GM13977 (cell line): ENCODE measurements around the gene VIPR2.
"Not testable (repeated sequence)": the region's sequence is repeated elsewhere in the genome, so short reads cannot be mapped to it uniquely, and the experiment has no call there.

Experiments
- DNase-seq: peaks from one replicate; pipeline ENCODE4 v3.0.0; 2012; ENCODE audit warnings: low spot score
- CTCF ChIP-seq: IDR thresholded peaks from 2 replicates; pipeline ENCODE4 v1.5.1; 2012; ENCODE audit warnings: mild to moderate bottlenecking, control low read depth; ENCODE audit not compliant: insufficient read depth; ENCODE audit errors: extremely low read depth, missing control alignments
- in situ Hi-C: fragments of 300-500 bp; cut with MboI; formaldehyde crosslinking; loops from one replicate; pipeline ENCODE4 v1.12.0; 2022; ENCODE audit warnings: low sequenced_read_pairs, low pct_unique_long_range_greater_than_20kb, mixed read lengths, inconsistent platforms; ENCODE audit not compliant: unreplicated experiment

VIPR2 gene

GRCh38 chr7:158985583-158985982, 159.1 kb downstream of the VIPR2 start:
- in situ Hi-C loops = no loop called here
- TF ChIP-seq CTCF = no peak

GRCh38 chr7:158984007-158984406, 160.7 kb downstream of the VIPR2 start:
- not testable (repeated sequence) for DNase-seq

More at GRCh38 chr7:158985583-158985982, 159.1 kb downstream of the VIPR2 start:
- DNase-seq = no peak

GRCh38 chr7:158982080-158982479, 162.6 kb downstream of the VIPR2 start:
- DNase-seq, in situ Hi-C loops: not testable (repeated sequence)

More at GRCh38 chr7:158984007-158984406, 160.7 kb downstream of the VIPR2 start:
- in situ Hi-C loops = not testable (repeated sequence)

- in situ Hi-C loops = no loop called here
- DNase-seq = no peak
- no peak for TF ChIP-seq CTCF
Measured at GRCh38 chr7:158979635-158980351, 164.9 kb downstream of the VIPR2 start.

- no peak for TF ChIP-seq CTCF
- DNase-seq = no peak
- in situ Hi-C loops = no loop called here
Measured at GRCh38 chr7:158979023-158979529, 165.6 kb downstream of the VIPR2 start.
